KMS-11 (cell line): ENCODE results near the gene NKX6-1.

Source experiments
- H2AFZ ChIP-seq: fragments of 200-600 bp; sonication (generic); 2 replicates; pipeline ENCODE4 v1.6.1; 2016; ENCODE audit warnings: antibody characterized with exemption, mixed run types, low read depth
- H3K27ac ChIP-seq: fragments of 200-600 bp; sonication (generic); 2 replicates; pipeline ENCODE4 v1.6.1; 2016; ENCODE audit warnings: mild to moderate bottlenecking, mixed run types
- H3K27me3 ChIP-seq: fragments of 200-600 bp; sonication (generic); 2 replicates; pipeline ENCODE4 v1.6.1; 2017; ENCODE audit warnings: mild to moderate bottlenecking, low read depth, mixed run types, moderate library complexity; ENCODE audit not compliant: insufficient read depth
- H3K36me3 ChIP-seq: fragments of 200-600 bp; sonication (generic); 2 replicates; pipeline ENCODE4 v1.6.1; 2017; ENCODE audit warnings: mild to moderate bottlenecking, mixed run types; ENCODE audit not compliant: insufficient read depth
- H3K4me1 ChIP-seq: fragments of 200-600 bp; sonication (generic); 2 replicates; pipeline ENCODE4 v1.6.1; 2016; ENCODE audit warnings: mild to moderate bottlenecking, low read depth, mixed run types; ENCODE audit not compliant: poor library complexity, severe bottlenecking
- H3K4me2 ChIP-seq: fragments of 200-600 bp; sonication (generic); 2 replicates; pipeline ENCODE4 v1.7.0; 2016; ENCODE audit warnings: mild to moderate bottlenecking, mixed run types
- H3K4me3 ChIP-seq: fragments of 200-600 bp; sonication (generic); IDR thresholded peaks from 2 replicates; pipeline ENCODE4 v1.6.1; 2017; ENCODE audit warnings: low read depth, low read length, mixed read lengths; ENCODE audit not compliant: insufficient read depth
- H3K79me2 ChIP-seq: fragments of 200-600 bp; sonication (generic); 2 replicates; pipeline ENCODE4 v1.6.1; 2016; ENCODE audit warnings: low read depth, mixed run types; ENCODE audit not compliant: insufficient read depth
- H3K9ac ChIP-seq: fragments of 200-600 bp; sonication (generic); 2 replicates; pipeline ENCODE4 v1.6.1; 2016; ENCODE audit warnings: mild to moderate bottlenecking, mixed run types
- H4K20me1 ChIP-seq: fragments of 200-600 bp; sonication (generic); 2 replicates; pipeline ENCODE4 v1.6.1; 2016; ENCODE audit warnings: mild to moderate bottlenecking, mixed run types; ENCODE audit not compliant: insufficient read depth
- TF ChIP-seq, protein P1 (sequence below): fragments of 200-600 bp; sonication (generic); conservative IDR thresholded peaks from 2 replicates; pipeline ENCODE4 v1.6.1; 2017; ENCODE audit warnings: low read depth, mild to moderate bottlenecking, antibody characterized with exemption, low read length, moderate library complexity, mixed read lengths

The NKX6-1 gene

GRCh38 chr4:84493092-84493850, 5.8 kb downstream of the NKX6-1 start:
- no peak overlapping the region for H2AFZ ChIP-seq
- no peaks in the 10 kb centered on the region for H4K20me1 ChIP-seq
- no peak overlapping the region for H3K4me2 ChIP-seq
- no peak overlapping the region for H3K4me3 ChIP-seq
- TF ChIP-seq, protein P1, sequence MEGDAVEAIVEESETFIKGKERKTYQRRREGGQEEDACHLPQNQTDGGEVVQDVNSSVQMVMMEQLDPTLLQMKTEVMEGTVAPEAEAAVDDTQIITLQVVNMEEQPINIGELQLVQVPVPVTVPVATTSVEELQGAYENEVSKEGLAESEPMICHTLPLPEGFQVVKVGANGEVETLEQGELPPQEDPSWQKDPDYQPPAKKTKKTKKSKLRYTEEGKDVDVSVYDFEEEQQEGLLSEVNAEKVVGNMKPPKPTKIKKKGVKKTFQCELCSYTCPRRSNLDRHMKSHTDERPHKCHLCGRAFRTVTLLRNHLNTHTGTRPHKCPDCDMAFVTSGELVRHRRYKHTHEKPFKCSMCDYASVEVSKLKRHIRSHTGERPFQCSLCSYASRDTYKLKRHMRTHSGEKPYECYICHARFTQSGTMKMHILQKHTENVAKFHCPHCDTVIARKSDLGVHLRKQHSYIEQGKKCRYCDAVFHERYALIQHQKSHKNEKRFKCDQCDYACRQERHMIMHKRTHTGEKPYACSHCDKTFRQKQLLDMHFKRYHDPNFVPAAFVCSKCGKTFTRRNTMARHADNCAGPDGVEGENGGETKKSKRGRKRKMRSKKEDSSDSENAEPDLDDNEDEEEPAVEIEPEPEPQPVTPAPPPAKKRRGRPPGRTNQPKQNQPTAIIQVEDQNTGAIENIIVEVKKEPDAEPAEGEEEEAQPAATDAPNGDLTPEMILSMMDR, result no peak
- no peak overlapping the region for H3K27ac ChIP-seq
- H3K79me2 ChIP-seq, result no peaks in the 10 kb centered on the region
- H3K36me3 ChIP-seq, result no peaks in the 10 kb centered on the region
- H3K9ac ChIP-seq, result no peak overlapping the region
- H3K4me1 ChIP-seq, result no peaks in the 10 kb centered on the region
- no peaks in the 10 kb centered on the region for H3K27me3 ChIP-seq

DNA sequence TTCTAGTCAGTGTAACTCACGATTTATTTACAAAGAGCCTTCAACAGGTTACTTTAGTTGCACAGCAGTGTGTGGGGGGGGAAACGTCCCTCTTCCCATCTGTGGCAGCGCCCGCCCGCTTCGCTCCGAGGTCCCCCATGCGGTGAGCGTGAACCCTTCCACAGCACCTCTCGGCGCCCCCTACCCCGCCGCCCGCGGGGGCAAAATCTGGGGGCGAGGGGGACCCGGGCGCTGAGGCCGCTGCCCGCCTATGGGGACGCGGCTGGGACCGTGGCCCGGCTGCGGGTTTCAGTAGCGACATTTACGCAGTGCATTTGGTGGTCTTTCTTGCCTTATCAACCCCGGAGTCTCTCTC, 6.4 kb downstream of the NKX6-1 start:
- no peaks in the 10 kb centered on the region for H3K4me1 ChIP-seq
- no peaks in the 10 kb centered on the region for H3K36me3 ChIP-seq
- no peaks in the 10 kb centered on the region for H3K79me2 ChIP-seq
- H3K27ac ChIP-seq, result no peak overlapping the region
- TF ChIP-seq, protein P1, result no peak
- no peaks in the 10 kb centered on the region for H4K20me1 ChIP-seq
- no peak overlapping the region for H3K4me3 ChIP-seq
- H3K9ac ChIP-seq, result no peak overlapping the region
- no peaks in the 10 kb centered on the region for H3K27me3 ChIP-seq
- no peak overlapping the region for H3K4me2 ChIP-seq
- H2AFZ ChIP-seq, result no peak overlapping the region

GRCh38 chr4:84492290-84492689, 6.8 kb downstream of the NKX6-1 start:
- no peaks in the 10 kb centered on the region for H3K79me2 ChIP-seq
- no peak overlapping the region for H3K4me3 ChIP-seq
- H3K4me2 ChIP-seq, result no peak overlapping the region
- no peaks in the 10 kb centered on the region for H4K20me1 ChIP-seq
- no peak overlapping the region for H3K27ac ChIP-seq
- no peaks in the 10 kb centered on the region for H3K27me3 ChIP-seq
- no peak overlapping the region for H3K9ac ChIP-seq
- H2AFZ ChIP-seq, result no peak overlapping the region
- no peaks in the 10 kb centered on the region for H3K36me3 ChIP-seq
- TF ChIP-seq, protein P1, result no peak
- H3K4me1 ChIP-seq, result no peaks in the 10 kb centered on the region

DNA sequence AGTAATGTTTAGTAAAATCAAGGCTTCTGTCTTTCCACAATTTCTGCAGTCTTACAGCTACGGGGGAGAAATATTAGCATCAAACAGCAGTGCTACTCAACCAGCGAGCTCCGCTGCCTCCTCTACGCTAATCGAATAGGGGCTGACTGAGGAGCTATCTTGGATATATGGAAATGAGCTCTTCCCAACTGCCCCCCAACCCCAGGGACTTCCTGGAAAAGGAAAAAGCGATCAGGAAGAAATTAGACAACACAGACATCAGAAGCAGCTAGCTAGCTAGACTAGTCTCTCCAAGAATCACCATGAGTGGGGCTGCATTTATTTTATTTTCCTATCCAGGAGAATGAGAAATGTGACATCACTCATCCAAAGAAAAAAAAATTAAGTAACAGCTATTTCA, 7.6 kb downstream of the NKX6-1 start:
- no peak overlapping the region for H3K4me3 ChIP-seq
- H3K4me1 ChIP-seq, result no peaks in the 10 kb centered on the region
- H3K27ac ChIP-seq, result no peak overlapping the region
- H2AFZ ChIP-seq, result no peak overlapping the region
- TF ChIP-seq, protein P1, result no peak
- no peaks in the 10 kb centered on the region for H3K36me3 ChIP-seq
- H3K79me2 ChIP-seq, result no peaks in the 10 kb centered on the region
- H3K9ac ChIP-seq, result no peak overlapping the region
- H3K4me2 ChIP-seq, result no peak overlapping the region
- no peaks in the 10 kb centered on the region for H4K20me1 ChIP-seq
- H3K27me3 ChIP-seq, result no peaks in the 10 kb centered on the region
